Measurements from ENCODE around the gene LAIR2.

The LAIR2 gene

GRCh38 chr19:54502518-54503048 is at the start of gene LAIR2:
Gene LAIR2, plus strand, starts transcription at chr19:54502831. Its CDS starts 88 bp downstream, at chr19:54502919.
- DNase-seq: no peak

- no peak for DNase-seq
Measured at GRCh38 chr19:54453921-54454780, 48.5 kb upstream of the LAIR2 start.

- DNase-seq: no peak
Measured at GRCh38 chr19:54454781-54455675, 47.6 kb upstream of the LAIR2 start.

GRCh38 chr19:54455786-54456422 is 46.7 kb upstream of the LAIR2 start:
- DNase-seq: no peak

GRCh38 chr19:54456423-54457373 is 45.9 kb upstream of the LAIR2 start:
- no peak for DNase-seq

- no peak for DNase-seq
Measured at GRCh38 chr19:54457773-54458647, 44.6 kb upstream of the LAIR2 start.

- no peak for DNase-seq
Measured at GRCh38 chr19:54458648-54459281, 43.9 kb upstream of the LAIR2 start.

- no peak for DNase-seq
Measured at GRCh38 chr19:54459282-54460229, 43.1 kb upstream of the LAIR2 start.

- no peak for DNase-seq
Measured at GRCh38 chr19:54460230-54461005, 42.2 kb upstream of the LAIR2 start.

GRCh38 chr19:54461210-54461609 is 41.4 kb upstream of the LAIR2 start:
- DNase-seq: no peak

- DNase-seq: no peak
Measured at GRCh38 chr19:54461613-54462012, 41.0 kb upstream of the LAIR2 start.

GRCh38 chr19:54462047-54462654 is 40.5 kb upstream of the LAIR2 start:
- DNase-seq: no peak

- DNase-seq: peak; percentile 67
Measured at GRCh38 chr19:54462655-54463530, 39.7 kb upstream of the LAIR2 start.

GRCh38 chr19:54463531-54464043 is 39.0 kb upstream of the LAIR2 start, which contains the start of gene LENG9:
Gene LENG9, minus strand, starts transcription at chr19:54463778. Its CDS starts 252 bp downstream, at chr19:54463526.
- DNase-seq: peak; percentile 92

GRCh38 chr19:54464044-54464629 is 38.5 kb upstream of the LAIR2 start:
- peak; percentile 83 for DNase-seq
